HG03460 (cell line): Measurements from ENCODE around the gene NTSR2.

Experiments
- ATAC-seq: cut with Tn5 transposase; IDR thresholded peaks from one replicate; pipeline ENCODE4 v1.9.1; 2021; ENCODE audit not compliant: unreplicated experiment

Gene NTSR2

DNA sequence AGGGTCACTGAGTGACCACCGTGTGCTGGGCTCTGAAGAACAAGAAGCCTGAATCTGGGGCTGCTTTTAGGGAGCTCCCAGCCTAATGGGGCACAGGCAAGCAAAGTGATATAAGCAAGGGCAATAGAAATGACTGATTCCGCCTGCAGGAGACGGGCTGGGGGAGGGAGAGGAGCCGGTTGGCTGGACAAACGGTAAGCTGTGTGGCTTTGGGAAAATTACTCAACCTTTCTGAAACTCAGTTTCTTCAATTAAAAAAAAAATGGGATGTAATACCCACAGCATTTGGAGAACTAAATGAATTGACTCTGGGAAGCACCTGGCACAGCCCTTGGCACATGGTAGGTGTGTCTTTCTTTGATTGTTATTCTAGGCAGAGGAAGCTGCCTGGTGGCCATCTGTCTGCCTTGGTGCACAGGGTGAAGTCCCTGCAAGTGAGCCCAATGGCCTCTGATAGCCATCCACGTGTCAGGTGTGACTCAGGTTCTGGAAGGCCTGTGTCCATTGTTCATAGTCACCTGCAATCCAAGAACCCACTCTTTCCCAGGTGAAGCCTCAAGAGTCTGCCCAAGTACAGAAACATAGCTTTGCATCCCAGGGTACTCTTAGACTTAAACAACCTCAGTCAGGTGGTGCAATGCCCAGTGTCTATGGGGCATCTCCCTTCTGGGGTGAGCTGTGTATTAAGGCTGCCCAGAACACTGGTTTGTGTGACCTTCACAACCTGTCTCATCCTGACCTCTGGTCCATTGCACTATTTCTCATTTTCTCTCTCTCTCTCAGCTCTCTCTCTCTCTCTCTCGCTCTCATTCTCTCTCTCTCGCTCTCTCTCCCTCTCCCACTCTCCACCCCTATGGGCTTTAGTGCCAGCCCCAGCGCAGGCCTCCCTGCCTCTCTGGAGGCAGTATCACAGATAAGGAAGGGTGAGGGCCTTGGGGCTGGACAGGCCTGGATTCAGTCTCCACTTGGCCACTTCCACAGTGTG lies 30.0 kb upstream of the NTSR2 start:
- ATAC-seq: no peak

DNA sequence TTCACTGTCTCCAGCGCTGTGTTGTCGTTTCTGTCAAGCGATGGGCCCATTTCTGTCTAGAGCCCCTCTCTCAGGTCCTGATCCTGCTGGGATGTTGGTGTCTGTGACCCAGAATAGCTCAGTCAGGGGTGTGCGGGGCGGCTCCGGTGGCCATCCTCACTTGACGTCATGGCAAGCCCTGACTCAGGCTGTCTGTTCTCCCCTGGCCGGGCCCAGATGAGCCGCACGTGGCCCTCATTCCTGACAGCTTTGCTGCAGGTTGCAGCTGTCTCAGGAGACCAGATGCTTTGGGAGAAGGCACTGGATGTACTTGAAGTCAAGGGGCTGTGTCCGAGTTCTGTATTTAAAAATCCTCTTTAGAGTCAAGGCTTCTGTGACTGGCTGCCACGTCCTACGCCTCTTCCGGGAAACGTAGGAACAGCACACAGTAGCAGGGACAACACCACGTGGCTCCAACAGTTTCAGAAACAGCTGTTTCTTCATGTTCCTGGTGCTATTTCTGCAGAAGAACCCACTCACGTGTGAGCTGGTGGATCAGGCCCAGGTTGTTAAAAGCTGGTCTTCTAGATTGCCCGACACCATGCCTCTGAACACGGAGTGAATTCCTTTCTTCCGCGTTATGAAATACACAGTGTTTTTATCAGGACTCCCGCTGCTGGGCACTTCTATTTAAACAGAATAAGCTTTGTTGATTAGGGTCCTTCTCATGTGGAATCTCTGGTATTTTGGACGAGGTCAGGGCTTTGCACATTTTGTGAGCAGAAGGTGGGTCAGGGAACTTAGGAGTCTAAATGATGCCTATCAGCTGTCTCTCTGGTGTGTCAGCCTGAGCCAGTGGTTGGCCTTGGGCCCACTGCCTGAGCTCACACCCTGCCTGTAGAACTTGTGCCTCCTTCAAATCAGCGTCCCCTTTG lies 28.3 kb upstream of the NTSR2 start:
- no peak for ATAC-seq

DNA sequence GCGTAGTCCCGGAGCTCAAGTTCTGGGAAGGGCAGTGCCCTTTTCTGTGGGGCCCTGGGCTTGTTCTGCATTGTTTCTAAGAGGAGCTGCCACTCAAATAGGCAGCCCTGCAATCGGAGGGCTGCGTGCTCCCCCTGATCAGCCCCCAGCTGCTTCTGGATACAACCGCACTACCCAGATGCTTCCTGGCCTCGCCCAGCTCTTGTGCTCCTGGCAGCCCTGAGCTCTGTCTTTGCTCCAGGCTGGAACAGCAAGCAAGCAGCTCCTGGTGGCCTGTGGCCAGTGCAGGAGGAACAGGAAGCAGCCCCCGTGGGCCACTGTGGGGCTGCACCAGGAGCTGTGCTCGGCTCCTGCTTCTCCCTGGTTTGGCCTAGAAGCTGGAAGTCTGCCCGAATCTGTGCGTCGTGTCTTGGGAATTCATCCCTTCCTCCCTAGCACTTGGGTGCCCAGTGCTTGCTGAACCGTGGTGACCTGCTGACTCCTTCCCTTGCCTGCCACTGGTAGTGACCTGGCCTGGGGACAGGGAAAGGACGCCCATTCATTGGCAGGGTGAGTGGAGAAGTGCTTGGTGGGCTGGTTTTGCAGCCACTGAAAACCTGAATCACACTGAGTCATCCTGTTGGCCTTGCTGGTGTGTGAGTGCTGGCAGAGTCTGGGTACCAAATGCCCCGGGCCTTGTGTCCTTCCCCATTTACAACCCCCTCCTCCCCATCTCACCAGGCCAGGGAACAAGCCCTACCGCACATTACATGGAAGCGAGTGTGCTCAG lies 27.3 kb upstream of the NTSR2 start:
- ATAC-seq: no peak

DNA sequence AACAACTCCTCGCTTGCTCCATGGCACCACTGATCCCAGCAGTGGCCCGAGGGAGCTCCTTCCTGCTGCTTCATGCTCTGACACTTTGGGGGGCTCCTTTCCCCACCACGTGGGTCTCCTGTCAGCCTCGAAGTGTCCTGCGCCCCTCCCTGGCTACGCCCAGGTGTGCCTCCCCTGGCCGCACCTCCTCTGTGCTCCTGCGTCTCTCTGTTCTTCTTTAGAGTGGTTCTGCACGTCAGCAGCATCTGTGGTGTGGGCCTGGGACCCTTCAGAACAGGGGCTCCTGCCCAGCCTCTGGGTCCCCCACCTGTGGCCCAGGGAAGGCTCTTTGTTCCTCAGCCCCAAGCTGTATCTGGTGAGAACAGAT lies 26.7 kb upstream of the NTSR2 start:
- ATAC-seq: no peak

DNA sequence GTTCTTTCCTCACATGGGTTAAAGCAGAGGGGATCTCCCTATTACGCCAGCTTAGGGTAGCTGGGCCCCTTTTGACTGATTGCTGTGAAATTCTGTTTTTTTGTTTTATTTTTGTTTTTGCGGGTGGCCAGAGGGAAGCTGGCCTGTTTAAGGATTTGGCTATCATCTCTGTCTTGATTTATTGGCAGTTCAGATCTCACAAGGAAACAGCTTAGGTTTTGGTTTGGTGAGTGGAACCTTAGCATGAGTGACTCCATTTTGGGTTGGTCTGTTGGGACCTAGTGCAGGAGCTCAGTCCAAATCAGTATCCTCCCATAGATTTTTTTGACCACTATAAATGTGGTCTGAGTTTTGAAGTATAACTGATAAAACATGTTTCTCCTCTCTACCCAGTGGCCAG lies 25.6 kb upstream of the NTSR2 start:
- ATAC-seq: no peak

DNA sequence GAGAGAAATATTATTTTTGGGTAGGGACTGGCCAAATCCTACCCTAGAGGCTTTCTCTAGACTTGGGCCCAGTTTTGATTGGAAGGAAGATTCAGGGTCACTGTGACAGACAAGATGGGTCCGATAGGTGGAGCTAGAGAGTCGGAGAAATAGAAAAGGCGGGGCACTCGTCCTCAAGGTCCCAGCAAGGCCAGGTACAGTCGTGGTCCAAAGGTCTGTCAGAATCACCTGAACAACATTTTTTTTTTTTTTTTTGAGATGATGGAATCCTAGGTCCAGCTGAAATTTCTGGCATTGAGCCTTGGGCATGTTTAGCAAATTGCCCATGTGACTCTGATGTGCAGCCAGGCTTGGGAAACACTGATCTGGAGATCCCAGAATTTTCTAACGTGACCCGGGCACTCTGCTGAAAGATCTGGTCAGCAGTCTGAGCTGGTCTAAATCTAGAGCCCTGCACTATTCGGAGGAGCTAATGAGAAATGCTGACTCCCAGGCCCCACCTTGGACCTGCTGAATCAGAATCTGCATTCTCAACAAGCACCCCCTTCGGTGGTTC lies 23.0 kb upstream of the NTSR2 start:
- peak; percentile 86 for ATAC-seq

DNA sequence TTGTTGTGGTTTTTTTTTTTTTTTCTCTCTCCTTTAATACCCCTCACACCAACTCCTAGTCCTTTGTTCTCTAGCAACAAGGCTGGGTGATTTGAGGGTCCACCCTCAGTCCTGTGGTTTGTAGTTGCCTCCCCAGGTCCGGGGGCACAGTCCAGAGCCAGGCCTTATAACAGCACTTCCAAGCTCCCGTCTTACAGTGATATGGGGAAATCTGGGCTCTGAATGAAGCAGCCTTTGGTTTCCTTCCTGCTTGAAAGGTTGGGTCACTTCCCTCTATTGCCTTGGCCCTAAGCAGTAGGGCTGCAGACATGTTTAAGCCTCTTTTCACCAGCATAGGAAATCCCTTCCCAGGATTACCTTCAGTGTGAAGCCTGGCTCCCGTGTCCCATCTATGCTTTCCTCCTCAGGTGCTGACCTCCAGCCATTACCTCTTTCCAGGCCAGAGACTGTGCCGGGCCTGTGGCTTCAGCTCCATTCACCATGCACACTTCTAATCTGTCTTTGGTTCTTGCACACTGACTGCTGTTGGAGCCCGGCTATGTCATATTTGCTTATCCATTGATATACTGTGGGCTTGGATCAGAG lies 21.2 kb upstream of the NTSR2 start:
- no peak for ATAC-seq

DNA sequence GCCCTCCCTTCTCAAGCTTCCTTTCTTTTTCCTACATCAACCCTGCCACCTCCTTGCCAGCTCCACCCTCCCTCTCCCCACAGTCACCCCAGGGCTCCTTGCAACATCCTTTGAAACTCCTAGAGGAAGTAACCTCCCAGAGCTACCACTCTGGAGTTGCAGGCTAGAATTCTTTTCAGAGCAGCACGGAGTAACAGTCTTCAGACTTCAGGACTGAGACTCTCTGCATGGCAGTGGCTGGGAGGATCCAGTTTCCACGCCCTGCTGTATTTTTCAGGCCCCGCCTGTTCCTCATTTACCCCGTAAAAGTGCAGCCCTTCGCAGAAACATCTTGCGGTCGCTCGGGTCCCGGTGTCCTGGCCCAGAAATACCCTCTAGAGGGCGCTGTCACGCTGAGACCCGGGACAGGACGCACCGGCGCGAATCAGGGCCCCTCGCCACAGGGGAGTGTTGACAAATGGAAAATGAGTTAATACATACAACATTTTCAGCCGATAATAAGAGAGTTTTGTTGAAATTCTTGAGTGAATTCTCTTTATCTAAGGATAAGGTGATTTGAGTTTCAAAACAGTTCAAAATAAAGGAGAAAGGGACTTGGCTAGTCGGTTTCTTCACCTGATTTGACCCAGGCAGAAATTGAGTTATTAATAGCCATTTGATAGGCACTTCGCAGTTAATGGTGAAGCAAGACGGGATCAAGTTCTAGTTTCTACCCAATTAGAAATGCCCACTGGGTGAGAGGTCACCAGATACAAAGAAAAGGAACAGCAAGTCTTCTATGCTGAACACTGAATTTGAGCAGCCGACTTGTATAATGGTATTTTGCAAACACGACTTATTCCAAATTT lies 18.5 kb upstream of the NTSR2 start:
- peak; percentile 68 for ATAC-seq

DNA sequence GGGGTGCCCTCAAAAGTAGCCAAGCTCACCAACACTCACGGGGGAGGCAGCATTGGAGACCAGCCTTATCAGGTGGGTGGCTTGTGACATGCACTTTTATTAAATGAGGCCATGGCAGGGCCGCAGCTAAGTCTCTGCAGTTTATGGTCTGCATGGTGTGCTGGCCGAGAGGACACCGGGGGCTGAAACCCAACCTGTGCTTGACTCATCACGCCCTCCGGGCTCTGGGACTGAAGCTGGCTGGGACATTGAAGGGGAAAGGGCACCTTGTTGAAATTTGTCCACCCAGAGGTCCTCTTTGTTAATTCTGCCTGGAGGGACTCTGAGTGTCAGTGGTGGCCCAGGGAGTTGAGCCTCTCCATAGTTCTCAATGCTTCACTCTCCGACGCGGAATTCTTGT lies 17.7 kb upstream of the NTSR2 start:
- ATAC-seq: no peak

DNA sequence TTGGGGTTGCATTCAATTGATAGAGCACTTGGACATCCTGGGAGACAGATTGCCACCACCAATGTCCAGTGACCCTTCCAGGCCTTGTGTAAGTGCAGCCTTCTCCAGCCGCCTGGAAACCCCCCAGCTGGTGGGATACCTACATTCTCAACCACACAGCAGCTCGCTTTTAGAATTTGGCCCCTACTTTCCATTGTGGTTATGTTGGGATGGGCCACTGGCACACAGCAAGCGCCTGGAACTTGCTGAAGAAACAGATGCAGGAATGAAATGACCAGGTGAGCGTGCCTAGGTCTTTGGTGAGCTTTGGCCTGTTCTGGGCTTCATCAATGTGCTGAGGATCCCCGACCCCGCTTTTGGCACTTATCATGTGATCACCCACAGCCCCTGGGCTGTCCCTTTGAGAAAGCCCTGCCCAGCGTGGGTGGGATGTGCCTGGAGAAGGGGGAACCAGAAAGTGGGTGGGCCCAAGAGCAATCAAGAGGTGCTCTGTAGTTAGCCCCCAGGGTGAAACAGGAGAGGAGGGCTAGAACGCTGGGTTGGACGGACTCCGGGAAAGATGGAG lies 16.0 kb upstream of the NTSR2 start:
- ATAC-seq: no peak

DNA sequence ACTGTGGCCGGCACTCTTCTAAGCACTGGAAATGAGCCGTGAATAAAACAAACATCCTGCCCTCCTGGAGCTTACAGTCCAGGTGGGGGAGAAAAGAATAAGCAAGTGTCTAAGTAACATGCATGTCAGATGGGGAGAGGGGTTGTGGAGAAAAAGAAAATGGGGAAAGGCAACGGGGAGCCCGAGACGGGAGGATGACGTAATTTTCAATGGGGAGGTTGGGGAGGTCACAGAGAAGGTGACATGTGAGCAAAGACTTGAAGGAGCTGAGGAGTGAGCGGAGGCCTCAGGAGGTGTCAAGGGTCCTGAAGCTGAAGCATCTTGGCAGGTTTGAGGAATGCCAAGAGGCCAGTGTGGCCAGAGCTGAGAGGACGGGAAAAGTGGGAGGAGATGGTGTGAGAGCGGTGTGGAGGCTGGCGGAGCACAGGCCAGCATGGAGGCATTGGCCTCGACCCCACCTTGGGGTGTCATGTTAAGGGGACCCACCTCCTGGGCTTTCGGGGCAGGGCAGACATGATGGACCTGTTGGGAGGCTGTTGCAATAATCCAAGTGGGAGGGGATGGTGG lies 15.0 kb upstream of the NTSR2 start:
- ATAC-seq: no peak

DNA sequence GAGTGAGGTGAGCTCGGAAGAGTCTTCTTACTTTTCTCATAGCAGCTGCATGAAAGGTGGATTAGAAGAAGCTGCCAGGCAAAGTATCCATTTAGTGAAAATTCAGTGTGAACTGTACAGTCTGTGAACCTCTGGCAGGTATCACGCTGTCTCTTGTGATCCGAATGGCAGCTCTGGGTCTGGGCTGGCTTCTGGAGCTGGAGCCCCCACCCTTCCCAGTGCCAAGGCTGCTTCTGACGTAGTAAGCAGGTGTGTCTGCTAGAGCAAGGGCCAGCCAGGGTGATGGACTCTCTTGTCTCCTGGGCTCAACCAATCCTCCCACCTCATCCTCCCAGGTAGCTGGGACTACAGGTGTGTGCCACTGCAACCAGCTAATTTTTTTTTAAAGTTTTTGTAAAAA lies 14.0 kb upstream of the NTSR2 start:
- no peak for ATAC-seq

DNA sequence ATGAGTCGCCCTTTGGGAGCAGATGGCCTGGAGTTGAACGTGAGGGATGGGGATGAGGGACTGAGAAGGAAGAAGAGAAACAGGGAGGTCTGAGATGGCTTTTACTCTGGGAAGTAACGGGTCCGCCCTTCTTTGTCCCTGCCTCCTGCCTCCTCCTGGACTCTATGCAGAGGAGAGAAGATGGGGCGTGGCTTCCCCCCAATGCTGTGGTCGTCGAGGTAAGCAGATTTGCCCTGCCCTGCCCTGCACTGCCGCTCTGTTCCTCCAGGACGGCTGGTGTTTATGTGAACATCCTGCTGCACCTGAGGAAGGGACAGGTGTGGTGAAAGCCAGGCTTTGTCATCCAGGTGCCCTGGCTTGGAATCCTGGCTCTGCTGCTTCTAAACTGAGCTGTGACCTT lies 13.5 kb upstream of the NTSR2 start:
- ATAC-seq: no peak

DNA sequence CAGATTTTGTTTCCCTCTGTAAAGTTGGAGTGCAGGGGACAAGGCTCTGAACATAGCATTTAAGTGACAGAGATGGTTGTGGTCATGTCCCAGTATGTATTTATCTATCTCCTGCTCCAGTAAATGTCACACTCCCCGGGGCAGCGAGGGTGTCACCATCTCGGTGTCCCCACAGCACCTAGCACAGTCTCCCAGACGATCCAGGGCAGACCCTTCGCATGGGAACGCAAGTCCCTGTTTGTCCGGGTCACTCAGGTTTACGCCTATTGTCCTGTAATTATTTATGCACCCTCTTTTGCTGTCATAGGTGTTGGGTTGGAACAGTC lies 12.6 kb upstream of the NTSR2 start:
- no peak for ATAC-seq

DNA sequence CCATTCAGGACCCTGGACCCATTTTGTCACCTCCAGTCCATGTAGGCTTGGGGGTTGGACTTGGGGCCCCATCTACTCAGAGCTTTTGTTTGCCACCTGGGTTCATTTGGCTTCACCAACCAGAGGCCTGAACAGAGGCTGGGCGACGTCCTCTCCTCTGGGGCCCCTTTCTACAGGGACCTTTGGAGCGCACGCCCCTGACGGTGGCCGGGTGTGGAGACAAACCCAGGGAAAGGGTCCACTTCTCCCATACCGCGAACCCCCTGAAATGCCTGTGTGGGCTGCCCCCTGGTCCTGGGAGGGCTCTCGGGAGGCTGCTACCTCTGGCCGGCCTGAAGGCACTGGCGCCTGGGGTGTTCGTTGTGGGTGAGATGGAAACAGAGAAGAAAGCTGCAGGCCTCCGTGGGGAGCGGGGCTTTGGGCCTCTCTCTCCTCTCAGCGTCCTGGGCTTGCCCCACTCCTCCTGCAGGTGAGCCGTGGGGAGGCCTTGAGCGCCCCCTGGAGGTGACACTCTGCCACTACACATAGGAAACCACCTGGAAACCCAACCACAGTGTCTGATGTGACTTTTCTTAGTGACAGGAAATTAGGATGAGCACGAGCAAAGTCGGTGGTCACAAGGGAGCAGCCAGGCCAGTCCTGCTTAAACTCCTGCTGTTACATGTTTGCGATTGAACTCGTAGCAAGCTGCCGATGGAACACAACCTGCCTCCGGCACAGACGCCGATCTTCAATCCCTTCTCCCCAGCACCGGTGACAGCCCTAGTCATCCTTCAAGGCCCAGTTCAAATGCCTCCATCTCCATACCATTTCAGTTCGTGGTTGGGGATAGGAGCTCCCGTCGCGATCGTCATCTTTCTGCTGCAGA lies 12.0 kb upstream of the NTSR2 start:
- ATAC-seq: no peak

DNA sequence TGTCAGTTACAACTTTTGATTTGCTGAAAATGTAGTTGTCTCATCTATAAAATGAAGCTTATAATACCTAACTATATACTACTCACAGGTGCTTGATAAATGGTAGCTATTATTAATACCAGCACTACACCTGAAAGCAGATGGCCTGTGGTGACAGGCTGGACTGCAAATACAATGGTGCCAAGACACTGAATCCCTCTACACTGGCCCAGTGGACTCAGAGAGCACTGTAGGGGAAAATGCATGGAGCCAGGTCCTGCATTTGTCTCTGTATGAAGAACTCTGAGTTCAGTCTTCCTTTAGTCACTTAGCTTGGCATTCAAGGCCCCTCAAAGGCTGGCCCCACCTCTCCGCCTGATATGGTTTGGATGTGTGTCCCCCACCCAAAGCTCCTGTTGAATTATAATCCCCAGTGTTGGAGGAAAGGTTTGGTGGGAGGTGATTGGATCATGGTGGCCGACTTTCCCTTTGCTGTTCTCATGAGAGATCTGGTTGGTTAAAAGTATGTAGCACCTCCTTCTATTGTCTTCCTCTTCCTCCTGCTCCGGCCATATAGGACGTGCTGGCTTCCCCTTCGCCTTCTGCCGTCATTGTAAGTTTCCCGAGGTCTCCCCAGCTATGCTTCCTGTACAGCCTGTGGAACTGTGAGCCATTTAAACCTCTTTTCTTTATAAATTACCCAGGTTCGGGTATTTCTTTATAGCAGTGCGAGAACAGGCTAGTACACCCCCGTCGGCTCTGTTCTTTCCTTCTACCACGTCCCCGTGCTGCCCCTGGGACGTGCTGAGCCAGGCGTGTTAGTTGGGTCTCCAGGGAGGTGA lies 11.1 kb upstream of the NTSR2 start:
- ATAC-seq: no peak

DNA sequence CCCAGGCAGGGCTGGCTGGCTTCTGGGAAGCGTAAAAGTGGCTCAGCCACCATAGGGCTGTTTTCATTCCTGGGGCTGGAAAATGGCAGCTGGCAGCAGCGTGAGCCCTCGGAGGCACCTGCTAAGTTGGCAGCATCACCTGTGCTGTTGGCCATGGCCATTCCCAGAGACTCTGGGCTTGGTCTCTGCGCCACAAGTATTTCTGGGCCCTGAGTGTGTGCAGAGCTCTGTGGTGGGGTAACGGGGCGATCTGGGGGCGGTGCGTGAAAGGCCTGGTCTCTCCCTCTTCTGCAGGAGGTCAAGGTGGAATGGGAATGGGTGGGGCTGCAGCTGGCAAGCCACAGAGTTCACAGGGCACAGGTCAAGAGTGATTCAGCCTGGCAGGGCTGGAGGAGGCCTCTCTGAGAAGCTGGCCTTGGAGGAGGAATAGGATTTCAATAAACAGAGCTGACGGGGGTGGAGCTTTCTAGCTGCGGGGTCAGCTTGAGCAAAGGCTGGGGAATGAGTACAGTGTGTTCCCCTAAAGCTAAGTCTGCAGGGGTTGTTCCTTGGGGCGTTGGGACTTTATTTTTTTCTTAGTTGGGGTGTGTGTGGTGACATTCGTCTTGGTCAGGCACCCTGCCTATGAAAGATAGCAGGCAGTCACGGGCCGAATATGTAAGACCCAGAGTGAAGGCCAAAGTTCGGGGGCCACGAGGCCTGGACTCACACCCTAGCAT lies 10.3 kb upstream of the NTSR2 start:
- ATAC-seq: no peak
